HG03558 (cell line): ENCODE data around the gene VAMP2.
"Not testable (repeated sequence)": the region's sequence is repeated elsewhere in the genome, so short reads cannot be mapped to it uniquely, and the experiment has no call there.

Experiments
- ATAC-seq: cut with Tn5 transposase; IDR thresholded peaks from one replicate; pipeline ENCODE4 v1.9.1; 2021; ENCODE audit warnings: moderate number of reproducible peaks; ENCODE audit not compliant: unreplicated experiment; ENCODE audit errors: extremely low read depth

The VAMP2 gene

GRCh38 chr17:8176197-8176940, 13.6 kb upstream of the VAMP2 start, which contains the start of gene TMEM107:
TSS of gene TMEM107 (minus strand) at chr17:8176380. CDS start at chr17:8176286, 94 bp downstream.
- ATAC-seq: no peak

DNA sequence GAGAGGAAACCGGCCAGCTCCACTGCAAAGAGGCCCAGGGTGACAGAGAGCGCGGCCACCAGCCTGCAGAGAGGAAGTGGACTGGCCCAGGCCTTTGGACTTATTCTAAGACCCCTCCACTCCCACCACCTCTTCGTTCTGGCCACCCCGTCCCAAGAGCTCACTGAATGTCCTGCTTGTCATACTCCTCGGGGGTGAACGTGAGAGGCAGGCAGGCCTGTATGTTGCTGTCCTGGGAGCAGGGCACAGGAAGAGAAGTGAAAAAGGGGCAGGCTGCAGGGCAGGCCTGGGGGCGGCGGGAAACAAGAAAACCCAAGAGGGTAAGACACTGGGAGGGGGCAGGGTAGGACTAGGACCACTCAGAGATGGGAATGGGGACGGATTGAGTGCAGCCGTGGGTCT, 13.0 kb upstream of the VAMP2 start:
- ATAC-seq: no peak

DNA sequence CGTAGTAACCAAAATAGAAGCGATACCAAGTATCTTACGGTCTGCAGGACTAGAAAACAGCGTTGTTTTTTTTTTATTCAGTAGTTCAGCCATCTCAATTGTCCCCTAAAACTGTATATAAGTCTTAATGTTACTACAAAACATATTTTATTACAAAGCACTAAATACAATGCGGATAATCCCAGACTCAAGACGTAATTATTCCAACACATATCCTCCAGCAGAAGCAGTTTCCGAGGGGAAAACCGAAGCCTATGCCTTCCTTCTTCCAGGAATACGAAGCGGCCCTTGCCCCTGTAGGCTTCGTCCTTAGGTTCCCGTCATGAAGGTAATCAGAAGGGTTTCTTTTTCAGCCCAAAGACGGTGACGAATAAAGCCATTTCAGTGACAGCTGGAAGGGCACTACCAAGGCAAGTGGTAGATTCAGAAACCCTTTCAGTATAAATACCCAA, 11.1 kb upstream of the VAMP2 start:
- ATAC-seq: no peak

- ATAC-seq: peak; percentile 44
Measured at GRCh38 chr17:8173056-8173870, 10.5 kb upstream of the VAMP2 start.

DNA sequence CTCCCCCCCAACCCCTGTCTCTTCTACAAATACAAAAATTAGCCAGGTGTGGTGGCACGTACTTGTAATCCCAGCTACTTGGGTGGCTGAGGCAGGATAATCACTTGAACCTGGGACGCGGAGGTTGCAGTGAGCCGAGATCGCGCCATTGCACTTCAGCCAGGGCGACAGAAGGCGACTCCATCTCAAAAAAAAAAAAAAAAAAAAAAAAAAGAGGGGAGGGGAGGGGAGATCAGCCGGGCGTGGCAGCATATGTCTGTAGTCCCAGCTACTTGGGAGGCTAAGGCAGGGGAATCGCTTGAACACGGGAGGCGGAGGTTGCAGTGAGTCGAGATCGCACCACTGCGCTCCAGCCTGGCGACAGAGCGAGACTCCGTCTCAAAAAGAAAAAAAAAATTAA, 7.4 kb upstream of the VAMP2 start:
- ATAC-seq: not testable (repeated sequence)

GRCh38 chr17:8167526-8167925, 4.8 kb upstream of the VAMP2 start:
- ATAC-seq: no peak

DNA sequence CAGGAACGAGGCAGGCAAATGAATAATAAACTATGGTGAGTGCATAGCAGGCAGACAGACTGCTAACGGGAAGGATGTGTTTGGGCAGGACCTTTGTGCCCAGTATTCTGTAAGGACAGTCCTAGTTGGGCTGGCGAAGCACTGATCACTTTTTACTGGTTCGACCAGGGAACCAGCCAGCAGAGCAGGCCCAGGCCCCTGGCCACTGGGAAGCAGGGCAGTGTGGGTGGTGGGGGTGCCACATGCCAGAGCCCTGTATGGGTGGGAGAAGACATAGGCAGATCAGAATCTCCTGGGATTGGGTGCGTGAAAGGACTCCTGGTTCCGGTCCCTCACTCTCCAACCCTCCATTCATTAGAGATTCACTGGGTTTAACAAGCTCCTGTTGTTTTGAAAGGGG, 4.0 kb upstream of the VAMP2 start:
- ATAC-seq: no peak

GRCh38 chr17:8164815-8165131, 2.0 kb upstream of the VAMP2 start:
- ATAC-seq: no peak

- ATAC-seq: no peak
Measured at GRCh38 chr17:8163978-8164814, 1.4 kb upstream of the VAMP2 start.

DNA sequence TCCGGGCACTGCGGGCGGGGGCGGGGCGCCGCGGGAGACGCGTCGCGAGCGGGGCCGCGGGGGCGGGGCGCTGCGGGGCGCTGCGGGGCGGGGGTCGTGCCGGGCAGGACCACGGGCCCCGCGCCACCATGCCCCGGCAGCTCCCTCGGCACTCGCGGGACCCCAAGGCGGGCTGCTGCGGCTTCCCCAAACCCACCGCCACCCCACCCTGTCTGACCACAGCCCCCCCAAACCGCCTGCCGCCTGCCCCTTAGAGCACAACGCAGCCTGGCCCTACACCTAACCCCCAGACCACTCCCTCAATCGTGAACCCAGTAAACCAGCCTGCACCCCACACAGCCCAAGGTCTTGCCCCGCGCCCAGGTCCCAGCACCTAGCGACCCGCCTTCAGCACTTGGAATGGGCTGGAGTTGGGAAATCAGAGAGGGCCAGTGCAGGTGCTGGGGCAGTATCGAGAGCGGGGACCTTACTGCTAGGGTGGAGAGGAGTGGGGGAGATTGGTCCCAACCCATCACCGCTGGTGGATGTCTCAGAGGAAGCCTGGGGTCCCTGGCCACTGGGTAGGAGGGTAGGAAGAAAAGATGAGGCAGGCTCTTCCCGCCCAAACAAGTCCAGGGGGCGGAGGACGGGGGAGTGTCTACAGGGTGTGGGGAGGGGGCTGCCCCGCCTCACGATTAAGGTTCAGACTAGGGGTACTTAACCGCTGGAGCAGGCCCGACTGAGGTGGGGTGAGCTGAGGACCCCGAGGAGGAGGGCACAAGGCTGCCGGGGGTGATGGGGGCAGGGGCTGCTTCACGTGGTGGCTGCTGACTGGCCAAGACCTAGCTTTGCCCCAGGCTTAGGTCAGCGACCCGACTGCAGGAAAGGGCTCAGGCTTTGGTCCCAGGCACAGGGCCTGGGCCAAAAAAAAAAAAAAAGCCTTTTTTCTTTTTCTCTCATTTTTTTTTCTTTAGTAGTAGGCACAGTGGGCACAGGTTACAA, 539 bp upstream of the VAMP2 start:
- ATAC-seq: no peak

- no peak for ATAC-seq
Measured at GRCh38 chr17:8161289-8162232, 1.2 kb downstream of the VAMP2 start.

DNA sequence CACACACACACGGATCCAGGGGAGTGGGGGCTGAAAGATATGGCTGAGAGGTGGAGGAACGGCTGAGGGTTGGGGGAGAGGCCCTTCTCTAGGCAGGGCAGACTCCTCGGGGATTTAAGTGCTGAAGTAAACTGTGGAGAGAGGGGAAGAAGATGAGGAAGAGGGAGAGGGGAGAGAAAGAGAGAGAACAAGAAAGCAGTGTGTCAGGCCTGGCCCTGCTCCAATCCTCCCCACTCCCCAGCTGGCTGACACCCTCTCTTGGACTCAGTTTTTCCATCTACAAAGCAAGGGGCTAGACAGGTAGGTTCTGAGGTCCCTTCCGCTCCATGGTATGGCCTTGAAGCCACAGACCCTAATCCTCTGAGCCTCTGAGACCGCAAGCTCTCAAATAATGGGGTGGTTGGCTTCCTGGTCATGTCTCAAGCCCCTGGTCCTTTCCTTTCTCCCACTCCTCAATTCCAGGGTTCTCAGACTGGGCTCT, 2.0 kb downstream of the VAMP2 start:
- no peak for ATAC-seq

- ATAC-seq: no peak
Measured at GRCh38 chr17:8160224-8160577, 2.5 kb downstream of the VAMP2 start.

DNA sequence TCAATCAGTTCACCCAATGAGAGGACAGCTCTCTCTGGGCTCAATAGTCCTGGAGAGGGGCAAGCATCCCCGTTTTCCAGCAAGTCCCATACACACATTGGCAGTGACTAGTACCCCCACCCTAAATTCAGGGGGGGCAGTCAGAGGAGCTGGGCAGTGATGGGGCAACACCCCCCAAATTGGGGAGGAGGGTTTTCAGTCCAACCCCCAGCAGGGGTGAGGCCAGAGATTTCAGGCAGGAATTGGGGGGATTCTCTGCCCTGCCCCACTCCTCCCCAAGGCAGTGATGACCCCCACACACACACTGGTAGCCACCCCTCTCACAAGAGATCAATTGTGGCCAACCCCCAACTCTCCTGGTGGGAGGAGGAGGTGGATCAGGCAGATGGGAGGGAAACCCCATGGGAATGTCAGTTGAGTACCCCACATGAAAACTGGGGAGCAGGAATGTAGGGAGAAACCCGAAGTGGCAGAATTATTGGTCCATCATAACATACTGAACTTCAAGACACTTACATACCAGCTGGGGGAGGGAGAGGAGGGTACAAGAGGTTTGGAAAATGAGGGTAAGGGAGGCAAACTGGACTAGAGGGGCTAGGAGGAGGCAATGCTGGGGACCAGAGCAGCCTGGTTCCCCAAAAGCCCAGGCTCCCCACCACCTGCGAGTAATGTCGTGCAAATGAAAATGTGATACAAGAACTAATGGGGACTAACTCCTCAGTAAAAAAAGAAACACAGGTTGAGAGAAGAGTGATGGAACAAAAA, 3.1 kb downstream of the VAMP2 start:
- ATAC-seq: no peak

DNA sequence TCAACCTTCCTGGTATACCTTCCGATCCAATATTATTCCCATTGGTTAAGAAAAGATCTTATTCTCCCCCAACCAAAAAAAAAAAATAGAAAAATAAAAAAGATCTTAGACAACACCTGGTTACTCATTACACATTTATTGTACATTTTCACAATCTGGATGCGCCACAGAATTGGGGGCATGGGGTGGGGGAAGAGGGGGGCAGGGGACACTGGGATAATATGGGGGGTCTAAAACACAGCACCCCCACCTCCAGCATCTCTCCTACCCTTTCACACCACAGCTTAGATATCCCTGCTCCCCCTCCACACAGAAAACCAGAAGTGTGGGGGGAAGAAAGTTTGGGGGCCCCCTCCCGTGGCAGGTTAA, 3.7 kb downstream of the VAMP2 start:
- no peak for ATAC-seq

DNA sequence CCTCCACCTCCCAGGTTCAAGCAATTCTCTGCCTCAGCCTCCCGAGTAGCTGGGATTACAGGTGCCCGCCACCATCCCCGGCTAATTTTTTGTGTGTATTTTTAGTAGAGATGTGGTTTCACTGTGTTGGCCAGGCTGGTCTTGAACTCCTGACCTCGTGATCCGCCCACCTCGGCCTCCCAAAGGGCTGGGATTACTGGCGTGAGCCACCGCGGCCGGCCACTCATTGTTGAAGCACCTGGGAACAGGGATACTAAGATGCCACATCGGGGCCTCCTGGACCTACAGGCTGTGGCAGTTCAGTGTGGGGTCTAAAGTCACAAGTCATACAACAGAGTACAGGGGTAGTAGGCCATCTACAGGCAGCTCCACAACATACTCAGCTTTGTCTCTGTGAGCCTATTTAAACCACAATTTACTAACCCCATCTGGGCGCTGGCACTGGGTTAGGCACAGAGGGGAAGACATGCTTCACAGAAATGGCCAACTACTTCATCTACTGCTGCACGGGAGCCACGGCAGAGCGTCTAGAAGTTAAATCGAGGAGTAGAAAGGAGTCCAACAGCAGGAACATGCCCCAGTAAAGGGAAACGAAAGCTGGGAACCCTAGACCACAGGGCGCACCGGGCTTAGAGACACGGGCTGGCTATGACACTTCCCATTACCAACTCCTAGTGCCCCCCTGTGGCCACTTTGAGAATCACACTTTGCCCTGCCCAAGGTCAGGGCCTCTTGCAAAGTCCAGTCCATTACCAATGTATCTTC, 4.3 kb downstream of the VAMP2 start:
- no peak for ATAC-seq
